ENCODE results near the gene TSPAN10.
"Not testable (repeated sequence)": the region's sequence is repeated elsewhere in the genome, so short reads cannot be mapped to it uniquely, and the experiment has no call there.

The TSPAN10 gene

GRCh38 chr17:81662002-81662401 is 25.0 kb downstream of the TSPAN10 start:
- no peak for DNase-seq (ENCODE audit: low spot score)

DNA sequence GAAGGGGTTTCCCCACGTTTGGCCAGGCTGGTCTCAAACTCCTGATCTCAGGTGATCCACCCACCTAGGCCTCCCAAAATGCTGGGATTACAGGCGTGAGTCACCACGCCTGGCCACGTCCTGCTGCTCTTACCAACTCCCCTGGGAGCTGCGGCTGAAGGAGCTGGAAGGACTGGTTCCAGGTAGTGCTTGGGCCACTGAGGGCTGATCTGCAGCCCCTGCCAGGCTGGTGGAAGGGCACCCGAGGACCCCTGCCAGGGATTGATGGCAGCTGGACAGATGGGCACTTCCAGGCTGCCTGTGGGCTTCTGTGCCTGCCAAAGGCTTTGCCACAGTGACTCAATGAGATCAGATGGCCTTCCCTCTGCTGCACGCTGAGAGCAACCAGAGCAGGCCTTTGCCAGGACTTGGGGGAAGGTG is 27.1 kb downstream of the TSPAN10 start:
- DNase-seq (ENCODE audit: low spot score) = no peak

GRCh38 chr17:81665205-81666091 is 28.5 kb downstream of the TSPAN10 start:
- peak; percentile 23 for DNase-seq (ENCODE audit: low spot score)

DNA sequence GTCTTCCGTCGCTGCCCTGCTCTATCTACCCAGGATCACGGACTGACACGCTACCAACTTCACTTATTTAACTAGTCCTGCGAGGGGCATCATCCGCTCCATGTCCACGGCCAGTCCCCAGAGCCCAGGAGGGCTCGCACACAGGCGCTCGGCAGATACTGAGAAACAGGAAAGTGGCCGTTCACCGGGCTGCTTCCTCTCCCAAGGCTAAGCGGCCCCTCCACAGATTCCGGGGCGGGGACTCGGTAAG is 29.0 kb downstream of the TSPAN10 start:
- no peak for DNase-seq (ENCODE audit: low spot score)

DNA sequence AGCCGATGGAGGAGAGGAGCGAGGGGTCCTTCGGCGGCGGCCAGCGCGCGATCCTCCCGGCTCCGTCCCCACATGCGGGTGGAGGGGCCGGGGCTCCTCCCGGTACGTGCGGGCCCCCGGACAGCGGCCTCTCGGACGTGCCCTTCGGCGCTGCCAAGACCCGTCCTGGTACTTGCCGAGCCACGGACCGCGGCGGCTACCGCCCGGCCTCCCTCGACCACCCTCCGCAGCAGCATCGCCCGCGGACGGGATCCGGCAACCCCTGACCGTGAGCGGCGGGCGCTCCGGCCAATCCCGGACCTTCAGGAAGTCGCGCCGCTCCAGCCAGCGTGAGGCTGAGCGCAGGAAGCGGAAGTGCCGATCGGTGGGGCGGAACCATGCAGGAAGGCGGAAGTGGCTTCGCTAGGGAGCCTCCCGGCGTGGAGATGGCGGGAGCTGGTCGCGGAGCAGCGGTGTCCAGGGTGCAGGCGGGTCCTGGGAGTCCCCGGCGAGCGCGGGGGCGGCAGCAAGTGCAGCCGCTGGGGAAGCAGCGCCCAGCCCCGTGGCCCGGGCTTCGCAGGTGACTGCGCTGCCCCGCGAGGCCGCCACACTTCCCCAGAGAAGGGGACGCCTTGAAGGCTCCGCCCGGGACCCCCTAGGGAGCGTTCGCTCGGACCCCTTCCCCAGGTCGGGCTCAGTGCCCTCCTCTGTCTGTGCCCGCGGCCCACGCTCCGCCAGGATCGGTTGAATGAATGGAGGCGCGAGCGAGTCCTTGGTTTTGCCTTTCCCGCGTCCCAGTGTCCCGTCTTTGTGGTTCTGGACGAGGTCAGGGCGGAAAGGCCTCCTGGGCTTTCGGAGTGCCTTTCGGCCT is 29.6 kb downstream of the TSPAN10 start, which contains the start of the genes CCDC137 and OXLD1:
TSS of gene CCDC137 (plus strand) at position 396 of the 850 bp plus-strand sequence. CDS start at position 426, 30 bp downstream.
TSS of gene OXLD1 (minus strand) at position 264 of the 850 bp plus-strand sequence. CDS start at position 236, 28 bp downstream.
- peak; percentile 95 for DNase-seq (ENCODE audit: low spot score)

- no peak for DNase-seq (ENCODE audit: low spot score)
Observed at GRCh38 chr17:81667754-81668153, 30.8 kb downstream of the TSPAN10 start.

- DNase-seq (ENCODE audit: low spot score) = no peak
Observed at GRCh38 chr17:81672504-81672903, 35.5 kb downstream of the TSPAN10 start.

DNA sequence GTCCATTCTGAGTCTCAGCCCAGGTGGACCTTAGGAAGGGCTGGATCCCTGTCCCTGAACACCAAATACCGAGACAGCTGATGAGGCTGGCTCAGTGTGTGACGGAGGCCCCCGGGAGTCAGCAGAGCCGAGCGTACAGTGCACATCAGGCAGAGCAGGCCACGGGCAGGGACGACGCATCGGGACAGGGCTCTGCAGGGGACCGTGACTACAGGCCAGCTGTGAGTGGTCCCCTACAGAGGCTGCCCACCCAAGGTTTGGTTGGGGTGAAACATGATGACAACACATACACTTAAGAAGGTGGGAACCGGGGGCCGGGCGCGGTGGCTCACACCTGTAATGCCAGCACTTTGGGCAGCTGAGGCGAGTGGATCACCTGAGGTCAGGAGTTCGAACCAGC is 36.0 kb downstream of the TSPAN10 start:
- DNase-seq (ENCODE audit: low spot score) = no peak

GRCh38 chr17:81673561-81674258 is 36.7 kb downstream of the TSPAN10 start:
- no peak for DNase-seq (ENCODE audit: low spot score)

GRCh38 chr17:81675515-81676221 is 38.7 kb downstream of the TSPAN10 start:
- not testable (repeated sequence) for DNase-seq (ENCODE audit: low spot score)

- no peak for DNase-seq (ENCODE audit: low spot score)
Observed at GRCh38 chr17:81676906-81677305, 39.9 kb downstream of the TSPAN10 start.

GRCh38 chr17:81680150-81680549 is 43.2 kb downstream of the TSPAN10 start:
- no peak for DNase-seq (ENCODE audit: low spot score)

DNA sequence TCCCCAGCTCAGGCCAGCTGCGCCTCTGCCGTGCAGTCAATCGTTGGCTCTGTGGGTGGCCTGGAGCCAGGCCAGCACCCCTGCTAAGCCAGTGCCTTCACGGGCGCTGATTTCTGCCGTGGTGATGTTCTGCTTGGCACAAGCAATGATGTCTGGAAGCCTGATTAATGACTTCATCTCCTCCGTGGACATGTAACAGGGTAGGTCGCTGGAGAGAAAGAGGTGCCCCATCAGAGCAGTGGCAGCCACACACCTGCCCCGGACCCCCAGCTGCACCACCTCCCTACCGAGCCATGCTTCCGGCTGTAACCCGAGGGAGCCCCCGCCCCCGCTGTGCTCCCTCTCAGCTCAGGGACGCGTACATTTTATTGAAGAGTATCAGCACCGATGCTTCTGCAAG is 44.7 kb downstream of the TSPAN10 start:
- no peak for DNase-seq (ENCODE audit: low spot score)

DNA sequence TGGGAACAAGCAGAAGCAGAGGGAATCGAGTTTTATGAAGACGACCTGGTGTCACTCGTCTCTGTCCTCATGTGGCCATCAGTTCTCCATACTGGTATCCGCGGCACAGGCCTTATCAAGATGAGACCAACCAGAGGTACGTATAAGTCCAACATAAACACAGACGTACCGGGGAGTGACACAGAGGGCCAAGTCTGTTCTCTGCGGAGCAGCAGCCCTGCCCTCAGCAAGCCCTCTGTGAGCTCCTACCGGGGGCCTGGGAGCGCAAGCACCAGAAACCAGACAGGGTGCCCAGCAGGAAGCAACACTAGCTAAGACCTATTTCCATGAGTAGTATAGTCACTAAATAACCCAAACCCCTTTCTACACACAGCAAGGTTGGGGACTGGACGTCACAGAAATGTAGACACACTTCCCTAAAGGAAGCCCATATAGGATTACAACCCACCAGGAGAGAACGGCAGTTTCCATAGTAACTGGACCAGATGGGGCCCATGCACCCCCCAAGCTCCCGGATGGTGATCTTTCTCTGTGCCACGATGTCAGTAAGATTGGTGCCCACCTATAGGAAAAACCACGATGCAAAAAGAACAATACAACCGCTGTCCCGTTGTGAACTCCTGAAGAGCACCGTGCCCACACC is 45.7 kb downstream of the TSPAN10 start:
- no peak for DNase-seq (ENCODE audit: low spot score)

DNA sequence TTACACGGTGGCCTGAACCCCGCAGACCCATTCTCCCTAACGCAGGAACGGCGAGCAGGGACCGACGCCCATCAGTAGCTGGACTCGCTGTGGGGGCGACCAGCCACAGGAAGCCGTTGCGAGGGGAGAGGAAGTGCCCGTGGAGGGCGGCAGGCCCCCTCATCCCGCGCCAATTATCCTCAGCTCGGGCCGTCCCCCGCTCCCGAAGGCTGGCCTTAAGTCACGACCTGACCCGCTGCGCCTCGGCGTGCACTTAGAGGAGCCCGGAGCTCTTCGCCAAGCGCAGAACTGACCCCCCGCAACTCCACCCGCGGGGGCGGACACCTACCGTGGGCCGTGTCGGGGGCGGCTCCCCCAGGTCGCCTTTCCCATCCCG is 46.2 kb downstream of the TSPAN10 start:
- no peak for DNase-seq (ENCODE audit: low spot score)

DNA sequence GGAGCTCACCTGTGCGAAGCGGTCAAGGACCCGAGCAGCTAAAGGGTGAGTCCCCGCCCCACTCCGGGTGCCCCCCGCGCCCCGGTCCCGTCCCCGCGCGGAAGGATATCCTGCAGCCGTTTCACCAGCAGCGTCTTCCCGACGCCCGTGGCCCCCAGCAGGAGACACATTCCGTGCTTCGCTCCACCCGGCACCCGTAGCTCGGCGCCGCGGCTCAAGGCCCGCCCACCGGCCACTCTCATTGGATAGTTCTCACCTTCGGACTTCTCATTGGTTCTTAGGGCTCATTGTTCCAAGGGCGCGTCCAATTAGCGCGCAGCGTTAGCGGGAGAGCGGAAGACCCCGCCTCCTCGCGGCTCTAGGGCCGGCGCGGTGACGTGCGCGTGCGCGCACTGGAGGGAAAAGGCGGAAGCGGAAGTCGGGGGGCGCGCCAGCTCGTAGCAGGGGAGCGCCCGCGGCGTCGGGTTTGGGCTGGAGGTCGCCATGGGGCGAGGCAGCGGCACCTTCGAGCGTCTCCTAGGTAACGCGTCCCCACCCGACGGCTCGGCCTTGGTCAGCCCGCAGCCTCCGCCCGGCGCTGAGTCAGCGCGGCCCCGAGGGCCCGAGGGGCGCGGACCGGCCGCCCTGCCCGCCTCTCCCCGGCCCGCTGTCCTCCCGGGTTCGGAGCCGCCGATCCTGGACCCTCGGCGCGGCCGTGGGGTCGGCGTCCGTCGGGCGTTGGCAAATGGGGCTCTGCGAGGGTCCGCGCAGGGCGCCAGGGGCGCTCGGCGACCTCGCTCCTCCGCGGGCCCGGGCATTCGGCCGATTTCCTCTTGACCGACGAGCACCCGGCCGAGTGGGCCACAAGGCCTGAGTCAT is 46.8 kb downstream of the TSPAN10 start, which contains the start of the genes ARL16 and HGS:
TSS of gene ARL16 (minus strand) at position 214 of the 858 bp plus-strand sequence. CDS start at position 170, 44 bp downstream.
TSS of gene HGS (plus strand) at position 428 of the 858 bp plus-strand sequence. CDS start at position 484, 56 bp downstream.
- peak; percentile 98 for DNase-seq (ENCODE audit: low spot score)

GRCh38 chr17:81684442-81684911 is 47.5 kb downstream of the TSPAN10 start:
- no peak for DNase-seq (ENCODE audit: low spot score)

DNA sequence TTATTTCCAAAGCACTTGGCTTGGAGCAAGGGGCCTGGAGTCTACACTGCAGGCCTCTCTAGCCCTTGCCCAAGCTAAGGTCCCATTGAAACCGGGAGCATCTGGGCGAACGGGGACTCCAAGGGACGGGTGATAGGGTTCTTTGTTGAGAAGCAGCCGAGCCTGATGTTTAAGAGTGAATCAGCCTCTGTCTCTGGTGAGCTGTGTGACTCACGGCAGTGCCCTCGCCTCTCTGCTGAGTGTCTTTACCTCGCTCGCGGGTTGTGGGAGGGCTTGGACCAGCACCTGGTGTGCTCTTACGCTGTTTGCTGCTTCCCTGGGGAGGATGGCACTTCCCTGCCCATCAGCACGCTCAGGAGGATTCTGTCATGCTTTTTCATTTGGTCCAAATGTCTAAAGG is 48.1 kb downstream of the TSPAN10 start:
- DNase-seq (ENCODE audit: low spot score) = no peak

- no peak for DNase-seq (ENCODE audit: low spot score)
Observed at GRCh38 chr17:81686614-81687013, 49.6 kb downstream of the TSPAN10 start.

Measured in LoVo (cell line).